Measurements from ENCODE around the gene RASAL1. TPM values are rescaled to one million over a fixed set of nuclear protein-coding genes. Genes with fewer than 3 reads are reported as not detected.

The RASAL1 gene
- total and polyA plus RNA-seq, 2 donors (not counting 1 experiment from before 2014, with no cell fraction given) = not detected

- H3K36me3 ChIP-seq (ENCODE audit: control insufficient read depth, insufficient read depth, low read length) = no peaks in the 10 kb centered on the region
- DNase-seq (ENCODE audit: low read depth in 2 of 2) = no peak
- H3K9me3 ChIP-seq (ENCODE audit: control insufficient read depth, insufficient read depth, low read depth, low read length) = no peaks in the 10 kb centered on the region
- TF ChIP-seq CTCF (conservative IDR thresholded peaks at IDR 0.05 in 1 of 2, IDR thresholded peaks at IDR 0.05 in 1 of 2; ENCODE audit: low read depth in 1 of 2, low read length in 2 of 2) (no peak), EZH2 (IDR thresholded peaks at IDR 0.05; ENCODE audit: low read length, missing control alignments) (no peak)
- H3K4me1 ChIP-seq (ENCODE audit: control insufficient read depth, extremely low read depth, insufficient read depth, low read length) = peaks cover 7% of the 10 kb centered on the region
- H4K20me1 ChIP-seq (ENCODE audit: control insufficient read depth, extremely low read depth, insufficient read depth, low read length) = no peaks in the 10 kb centered on the region
- H2AFZ ChIP-seq (ENCODE audit: low read length) = no peak overlapping the region
- no peaks in the 10 kb centered on the region for H3K79me2 ChIP-seq (ENCODE audit: control insufficient read depth, insufficient read depth, low read length)
- H3K4me3 ChIP-seq (replicated peaks in 1 of 4; ENCODE audit: control extremely low read depth in 1 of 4, insufficient read depth in 1 of 4, low read depth in 3 of 4, low read length in 4 of 4) = no peak overlapping the region
- H3K4me2 ChIP-seq (ENCODE audit: extremely low read depth, insufficient read depth, low read length) = no peak overlapping the region
- no peak overlapping the region for H3K27ac ChIP-seq (ENCODE audit: insufficient read depth, low read length)
- H3K9ac ChIP-seq (ENCODE audit: insufficient read depth, low read length) = no peak overlapping the region
- H3K27me3 ChIP-seq (ENCODE audit: control insufficient read depth, insufficient read depth, low read length) = peaks cover 5% of the 10 kb centered on the region
These were observed 11.4 kb upstream of the RASAL1 start for GRCh38 chr12:113146999-113147398.

GRCh38 chr12:113145720-113146551, 10.4 kb upstream of the RASAL1 start:
- no peak overlapping the region for H3K9ac ChIP-seq (ENCODE audit: insufficient read depth, low read length)
- H3K27ac ChIP-seq (ENCODE audit: insufficient read depth, low read length) = no peak overlapping the region
- no peaks in the 10 kb centered on the region for H3K36me3 ChIP-seq (ENCODE audit: control insufficient read depth, insufficient read depth, low read length)
- H3K4me2 ChIP-seq (ENCODE audit: extremely low read depth, insufficient read depth, low read length) = no peak overlapping the region
- no peak overlapping the region for H3K4me3 ChIP-seq (replicated peaks in 1 of 4; ENCODE audit: control extremely low read depth in 1 of 4, insufficient read depth in 1 of 4, low read depth in 3 of 4, low read length in 4 of 4)
- no peaks in the 10 kb centered on the region for H3K79me2 ChIP-seq (ENCODE audit: control insufficient read depth, insufficient read depth, low read length)
- TF ChIP-seq CTCF (conservative IDR thresholded peaks at IDR 0.05 in 1 of 2, IDR thresholded peaks at IDR 0.05 in 1 of 2; ENCODE audit: low read depth in 1 of 2, low read length in 2 of 2) = no peak
- TF ChIP-seq EZH2 (IDR thresholded peaks at IDR 0.05; ENCODE audit: low read length, missing control alignments) = no peak
- H3K27me3 ChIP-seq (ENCODE audit: control insufficient read depth, insufficient read depth, low read length) = no peaks in the 10 kb centered on the region
- H3K4me1 ChIP-seq (ENCODE audit: control insufficient read depth, extremely low read depth, insufficient read depth, low read length) = peaks cover 7% of the 10 kb centered on the region
- H4K20me1 ChIP-seq (ENCODE audit: control insufficient read depth, extremely low read depth, insufficient read depth, low read length) = no peaks in the 10 kb centered on the region
- H2AFZ ChIP-seq (ENCODE audit: low read length) = no peak overlapping the region
- DNase-seq (ENCODE audit: low read depth in 2 of 2) = peak in 1 of 2 donors; percentile 54
- H3K9me3 ChIP-seq (ENCODE audit: control insufficient read depth, insufficient read depth, low read depth, low read length) = no peaks in the 10 kb centered on the region

GRCh38 chr12:113144806-113145205, 9.2 kb upstream of the RASAL1 start:
- H3K27ac ChIP-seq (ENCODE audit: insufficient read depth, low read length) = no peak overlapping the region
- no peak overlapping the region for H3K4me3 ChIP-seq (replicated peaks in 1 of 4; ENCODE audit: control extremely low read depth in 1 of 4, insufficient read depth in 1 of 4, low read depth in 3 of 4, low read length in 4 of 4)
- H3K27me3 ChIP-seq (ENCODE audit: control insufficient read depth, insufficient read depth, low read length) = no peaks in the 10 kb centered on the region
- TF ChIP-seq EZH2 (IDR thresholded peaks at IDR 0.05; ENCODE audit: low read length, missing control alignments) (no peak), CTCF (conservative IDR thresholded peaks at IDR 0.05 in 1 of 2, IDR thresholded peaks at IDR 0.05 in 1 of 2; ENCODE audit: low read depth in 1 of 2, low read length in 2 of 2) (no peak)
- H2AFZ ChIP-seq (ENCODE audit: low read length) = no peak overlapping the region
- no peaks in the 10 kb centered on the region for H4K20me1 ChIP-seq (ENCODE audit: control insufficient read depth, extremely low read depth, insufficient read depth, low read length)
- H3K4me1 ChIP-seq (ENCODE audit: control insufficient read depth, extremely low read depth, insufficient read depth, low read length) = peaks cover 3% of the 10 kb centered on the region
- no peak for DNase-seq (ENCODE audit: low read depth in 2 of 2)
- H3K79me2 ChIP-seq (ENCODE audit: control insufficient read depth, insufficient read depth, low read length) = no peaks in the 10 kb centered on the region
- H3K36me3 ChIP-seq (ENCODE audit: control insufficient read depth, insufficient read depth, low read length) = no peaks in the 10 kb centered on the region
- H3K9ac ChIP-seq (ENCODE audit: insufficient read depth, low read length) = no peak overlapping the region
- H3K4me2 ChIP-seq (ENCODE audit: extremely low read depth, insufficient read depth, low read length) = no peak overlapping the region
- H3K9me3 ChIP-seq (ENCODE audit: control insufficient read depth, insufficient read depth, low read depth, low read length) = no peaks in the 10 kb centered on the region

Measured in fibroblast of lung (primary cell).